HS-27A (cell line): ENCODE results near the gene NHLRC4.

Experiments used
- DNase-seq: peaks from one replicate; pipeline ENCODE4 v3.0.0-alpha.2; 2012; ENCODE audit warnings: low read depth, missing footprints

The NHLRC4 gene

GRCh38 chr16:565419-566330 is 1.1 kb upstream of the NHLRC4 start:
- no peak for DNase-seq

GRCh38 chr16:567373-568256 is 810 bp downstream of the NHLRC4 start:
- DNase-seq: no peak

GRCh38 chr16:568401-569258 is 1.8 kb downstream of the NHLRC4 start:
- no peak for DNase-seq

GRCh38 chr16:569445-570254 is 2.8 kb downstream of the NHLRC4 start, which contains the start of gene PIGQ:
Gene PIGQ, plus strand, starts transcription at chr16:569968. Its CDS starts 4,107 bp downstream, at chr16:574075.
- no peak for DNase-seq

GRCh38 chr16:572865-573650 is 6.3 kb downstream of the NHLRC4 start:
- DNase-seq: no peak

GRCh38 chr16:574021-574760 is 7.4 kb downstream of the NHLRC4 start:
- DNase-seq: no peak

GRCh38 chr16:575354-576196 is 8.8 kb downstream of the NHLRC4 start:
- no peak for DNase-seq

- DNase-seq: no peak
Measured at GRCh38 chr16:576197-576822, 9.5 kb downstream of the NHLRC4 start.

GRCh38 chr16:576823-577201 is 10.0 kb downstream of the NHLRC4 start:
- no peak for DNase-seq

- no peak for DNase-seq
Measured at GRCh38 chr16:577796-578195, 11.0 kb downstream of the NHLRC4 start.

- DNase-seq: no peak
Measured at GRCh38 chr16:578232-578869, 11.5 kb downstream of the NHLRC4 start.

- no peak for DNase-seq
Measured at GRCh38 chr16:578870-579405, 12.1 kb downstream of the NHLRC4 start.

GRCh38 chr16:580141-580945 is 13.5 kb downstream of the NHLRC4 start:
- DNase-seq: no peak

- DNase-seq: no peak
Measured at GRCh38 chr16:580946-581498, 14.2 kb downstream of the NHLRC4 start.

- DNase-seq: no peak
Measured at GRCh38 chr16:582218-582613, 15.4 kb downstream of the NHLRC4 start.
